HG03457 (cell line): ENCODE results near the gene STARD8.
A peak's percentile ranks its signal among the peaks of the same experiment; 100 is the strongest.
"Not testable (repeated sequence)": the region's sequence is repeated elsewhere in the genome, so short reads cannot be mapped to it uniquely, and the experiment has no call there.

Experiments
- ATAC-seq: cut with Tn5 transposase; IDR thresholded peaks from one replicate; pipeline ENCODE4 v1.9.1; 2021; ENCODE audit warnings: moderate number of reproducible peaks; ENCODE audit not compliant: unreplicated experiment

STARD8 gene

GRCh38 chrX:68686097-68686977 lies 38.9 kb downstream of the STARD8 start:
- no peak for ATAC-seq

- ATAC-seq = not testable (repeated sequence)
These were observed 41.5 kb downstream of the STARD8 start for GRCh38 chrX:68688931-68689330.

GRCh38 chrX:68690936-68691501 lies 43.6 kb downstream of the STARD8 start:
- ATAC-seq = no peak

- no peak for ATAC-seq
These were observed 44.5 kb downstream of the STARD8 start for GRCh38 chrX:68691921-68692320.

- no peak for ATAC-seq
These were observed 45.2 kb downstream of the STARD8 start for GRCh38 chrX:68692651-68693050.

GRCh38 chrX:68693481-68694434 lies 46.3 kb downstream of the STARD8 start:
- ATAC-seq = no peak

GRCh38 chrX:68694435-68695205 lies 47.2 kb downstream of the STARD8 start:
- ATAC-seq = peak; percentile 51

- ATAC-seq = no peak
These were observed 47.9 kb downstream of the STARD8 start for GRCh38 chrX:68695206-68695845.

- no peak for ATAC-seq
These were observed 49.0 kb downstream of the STARD8 start for GRCh38 chrX:68696267-68696990.

- ATAC-seq = no peak
These were observed 49.6 kb downstream of the STARD8 start for GRCh38 chrX:68697036-68697435.

GRCh38 chrX:68697465-68698125 lies 50.1 kb downstream of the STARD8 start:
- no peak for ATAC-seq

- no peak for ATAC-seq
These were observed 51.5 kb downstream of the STARD8 start for GRCh38 chrX:68698942-68699341.

GRCh38 chrX:68699960-68700746 lies 52.7 kb downstream of the STARD8 start:
- ATAC-seq = no peak

- no peak for ATAC-seq
These were observed 55.9 kb downstream of the STARD8 start for GRCh38 chrX:68703369-68703768.

GRCh38 chrX:68703846-68704245 lies 56.4 kb downstream of the STARD8 start:
- no peak for ATAC-seq

GRCh38 chrX:68705986-68706385 lies 58.5 kb downstream of the STARD8 start:
- no peak for ATAC-seq

GRCh38 chrX:68708503-68709290 lies 61.2 kb downstream of the STARD8 start:
- no peak for ATAC-seq
